HepG2 (cell line): ENCODE results near the gene NPB. TPM values are rescaled to one million over a fixed set of nuclear protein-coding genes. Genes with fewer than 3 reads are reported as not detected.

Experiments
- ATAC-seq: fragments of 200-7000 bp; cut with Tn5 transposase; 3 replicates; pipeline ENCODE4 v1.9.1; 2020; ENCODE audit warnings: mild to moderate bottlenecking, moderate library complexity
- BruUV-seq: library from RNA; stranded (reverse); fragments of 400-500 nt; replicated peaks from 2 replicates; lab custom pipeline; 2021; lab: Mats Ljungman, UMichigan
- CTCF ChIA-PET: fragments of 300-600 bp; formaldehyde crosslinking; extraction: SDS; loops from one replicate; lab custom pipeline; 2021; ENCODE audit warnings: low total read pairs, inconsistent platforms, low intra/inter-chr PET ratio; lab: Yijun Ruan, JAX
- POLR2A ChIA-PET: fragments of 350-600 bp; sonication (Branson Sonifier 250); formaldehyde crosslinking; loops from one replicate; lab custom pipeline; 2020; ENCODE audit warnings: antibody characterized with exemption, inconsistent platforms; lab: Yijun Ruan, JAX
- DNase-seq: peaks from one replicate; pipeline ENCODE4 v3.0.0-alpha.2; 2015; ENCODE audit warnings: low spot score
- FAIRE-seq: peaks from 3 replicates; lab custom pipeline; 2011; peaks lifted over from hg19 to GRCh38; lab: Jason Lieb, UNC
- H2AFZ ChIP-seq: one replicate; pipeline ENCODE4 v1.6.1; 2011; ENCODE audit warnings: low read length, inconsistent platforms
- H3K27ac ChIP-seq: fragments of 300-600 bp; 3 replicates; pipeline ENCODE4 v1.8.0; 2011; ENCODE audit warnings: mixed run types, mild to moderate bottlenecking, mixed read lengths, low read length, inconsistent platforms; ENCODE audit not compliant: insufficient read depth; ENCODE audit errors: extremely low read length
- H3K27me3 ChIP-seq, 2 experiments: fragments of 200-600 bp in 1 of 2; 2 replicates in 1 of 2; 3 replicates in 1 of 2; pipeline versions ENCODE4 v1.6.0 to v1.8.0; 2011; ENCODE audit warnings: low read length in 2 of 2, mild to moderate bottlenecking in 2 of 2, moderate library complexity in 2 of 2, inconsistent platforms in 1 of 2; ENCODE audit not compliant: insufficient read depth in 2 of 2, control insufficient read depth in 1 of 2
- H3K36me3 ChIP-seq, 2 experiments: fragments of 200-600 bp in 1 of 2; replicated peaks in 1 of 2; 2 replicates in 1 of 2; 3 replicates in 1 of 2; pipeline versions ENCODE4 v1.5.1 to v1.8.0; 2011; ENCODE audit warnings: low read length in 2 of 2, inconsistent platforms in 1 of 2; ENCODE audit not compliant: insufficient read depth in 2 of 2, control insufficient read depth in 1 of 2
- H3K4me1 ChIP-seq: 2 replicates; pipeline ENCODE4 v1.5.1; 2012; ENCODE audit warnings: low read length, inconsistent platforms; ENCODE audit not compliant: insufficient read depth
- H3K4me2 ChIP-seq: 2 replicates; pipeline ENCODE4 v1.6.0; 2011; ENCODE audit warnings: low read depth, low read length, inconsistent platforms
- H3K4me3 ChIP-seq, 3 experiments: fragments of 200-600 bp in 1 of 3; sonication (generic), shearing (Covaris generic) in 1 of 3; replicated peaks in 1 of 3; 2 replicates each; pipeline ENCODE4 v1.5.1; 2011 to 2016; ENCODE audit warnings: low read length in 3 of 3, inconsistent platforms in 2 of 3, low read depth in 2 of 3, mild to moderate bottlenecking in 2 of 3, control low read depth in 1 of 3, mixed read lengths in 1 of 3; ENCODE audit not compliant: insufficient read depth in 1 of 3
- H3K79me2 ChIP-seq: one replicate; pipeline ENCODE4 v1.6.1; 2011; ENCODE audit warnings: low read length, inconsistent platforms; ENCODE audit not compliant: insufficient read depth
- H3K9ac ChIP-seq: 2 replicates; pipeline ENCODE4 v1.6.0; 2011; ENCODE audit warnings: mild to moderate bottlenecking, low read depth, low read length, inconsistent platforms; ENCODE audit not compliant: insufficient read depth
- H3K9me3 ChIP-seq: 2 replicates; pipeline ENCODE4 v1.5.1; 2012; ENCODE audit warnings: mild to moderate bottlenecking, low read length
- H4K20me1 ChIP-seq: 2 replicates; pipeline ENCODE4 v1.6.0; 2011; ENCODE audit warnings: inconsistent platforms, mild to moderate bottlenecking, low read length, moderate library complexity; ENCODE audit not compliant: insufficient read depth
- AGO1 ChIP-seq: fragments of 200-400 bp; formaldehyde crosslinking; IDR thresholded peaks from 2 replicates; pipeline ENCODE4 v1.6.1; 2017; ENCODE audit warnings: mild to moderate bottlenecking, low read depth, low read length, moderate library complexity; ENCODE audit not compliant: poor library complexity, severe bottlenecking
- BRCA1 ChIP-seq: sonication (generic); formaldehyde crosslinking; IDR thresholded peaks from 2 replicates; pipeline ENCODE4 v1.4.0; 2020; ENCODE audit warnings: missing genetic modification reagents
- CBX2 ChIP-seq, 2 experiments: fragments of 200-600 bp in 1 of 2; sonication (generic); formaldehyde crosslinking in 1 of 2; IDR thresholded peaks; 2 replicates each; pipeline versions ENCODE4 v1.7.0 to v1.8.1; 2018 to 2022; ENCODE audit warnings: low read depth in 2 of 2, low read length in 1 of 2, mild to moderate bottlenecking in 1 of 2, missing genetic modification reagents in 1 of 2
- CHD4 ChIP-seq: fragments of 200-600 bp; sonication (generic); IDR thresholded peaks from 2 replicates; pipeline ENCODE4 v1.7.0; 2017; ENCODE audit warnings: mild to moderate bottlenecking, low read length, borderline replicate concordance
- IRF9 ChIP-seq: sonication (generic); formaldehyde crosslinking; IDR thresholded peaks from 2 replicates; pipeline ENCODE4 v1.8.0; 2022; ENCODE audit warnings: missing genetic modification reagents, mild to moderate bottlenecking, borderline replicate concordance
- ISL2 ChIP-seq: sonication (generic); formaldehyde crosslinking; IDR thresholded peaks from 2 replicates; pipeline ENCODE4 v1.5.0; 2020; ENCODE audit warnings: missing genetic modification reagents
- MTA3 ChIP-seq: sonication (generic); formaldehyde crosslinking; IDR thresholded peaks from 2 replicates; pipeline ENCODE4 v1.4.0; 2020; ENCODE audit warnings: missing genetic modification reagents
- MYNN ChIP-seq: sonication (generic); formaldehyde crosslinking; IDR thresholded peaks from 2 replicates; pipeline ENCODE4 v1.4.0; 2020; ENCODE audit warnings: mild to moderate bottlenecking, low read depth, missing genetic modification reagents
- NONO ChIP-seq, 2 experiments: fragments of 450-650 bp in 1 of 2; sonication (generic) in 1 of 2; formaldehyde crosslinking in 1 of 2; IDR thresholded peaks in 1 of 2; conservative IDR thresholded peaks in 1 of 2; 2 replicates each; pipeline versions ENCODE4 v1.6.1 to v1.8.0; 2017 to 2022; ENCODE audit warnings: mild to moderate bottlenecking in 1 of 2, missing genetic modification reagents in 1 of 2, moderate library complexity in 1 of 2
- PBX3 ChIP-seq: sonication (generic); formaldehyde crosslinking; IDR thresholded peaks from 2 replicates; pipeline ENCODE4 v1.8.1; 2023; ENCODE audit warnings: missing genetic modification reagents, inconsistent platforms, borderline replicate concordance
- SMARCE1 ChIP-seq: fragments of 450-650 bp; IDR thresholded peaks from 2 replicates; pipeline ENCODE4 v1.6.1; 2017; ENCODE audit warnings: borderline replicate concordance
- TERF1 ChIP-seq: sonication (generic); formaldehyde crosslinking; IDR thresholded peaks from 2 replicates; pipeline ENCODE4 v1.8.0; 2022; ENCODE audit warnings: mild to moderate bottlenecking, missing genetic modification reagents, moderate library complexity
- ZNF124 ChIP-seq: sonication (generic); formaldehyde crosslinking; IDR thresholded peaks from 2 replicates; pipeline ENCODE4 v1.4.0; 2020; ENCODE audit warnings: missing genetic modification reagents
- ZNF225 ChIP-seq: sonication (generic); formaldehyde crosslinking; IDR thresholded peaks from 2 replicates; pipeline ENCODE4 v1.4.0; 2020; ENCODE audit warnings: mild to moderate bottlenecking, missing genetic modification reagents
- ZNF570 ChIP-seq: sonication (generic); formaldehyde crosslinking; IDR thresholded peaks from 2 replicates; pipeline ENCODE4 v1.4.0; 2020; ENCODE audit warnings: mild to moderate bottlenecking, missing genetic modification reagents, borderline replicate concordance
- ZNF780A ChIP-seq: sonication (generic); formaldehyde crosslinking; IDR thresholded peaks from 2 replicates; pipeline ENCODE4 v1.8.0; 2022; ENCODE audit warnings: mild to moderate bottlenecking, missing genetic modification reagents, moderate library complexity
- WGBS: methylation state at CpG from one replicate; pipeline ENCODE4 v1.1.6; 2017; ENCODE audit warnings: low lambda C conversion rate; 5-methylcytosine and 5-hydroxymethylcytosine counted together
- in situ Hi-C: cut with HindIII; loops from 2 replicates; pipeline ENCODE4 v1.10.0; 2017; ENCODE audit warnings: low pct_unique_long_range_greater_than_20kb; ENCODE audit not compliant: extremely low pct_ligation_motif_present
- intact Hi-C: fragments of 100-400 bp; cut with micrococcal nuclease; formaldehyde crosslinking; loops from one replicate; pipeline ENCODE4 v1.10.0; 2022; ENCODE audit not compliant: unreplicated experiment
- polyA plus RNA-seq, 8 experiments: library from polyadenylated mRNA; depleted of rRNA in 3 of 8; stranded (reverse) in 7 of 8; unstranded in 1 of 8; fragments of >200 nt; fragmentation: Illumina TruSeq in 4 of 8; extraction: Trizol in 4 of 8; gene quantifications; 2 replicates each; pipeline versions ENCODE4 v1.2.1 to v1.2.3, GENCODE V29; 2011 to 2016; ENCODE audit warnings: low read depth in 4 of 8, missing spikeins in 1 of 8, mixed read lengths in 1 of 8; ENCODE audit not compliant: insufficient read depth in 1 of 8
- total RNA-seq, 5 experiments: library from RNA; depleted of rRNA; stranded (reverse); fragments of >200 nt; fragmentation: Illumina TruSeq; extraction: Trizol; gene quantifications; 2 replicates each; pipeline ENCODE4 v1.2.3, GENCODE V29; 2016; ENCODE audit warnings: low read depth in 1 of 5

NPB gene
- total and polyA plus RNA-seq, 2 of the 13 experiments (the other 11 are each of a cell fraction or from before 2014, with no cell fraction given), result 0.11 to 0.93 TPM

GRCh38 chr17:81934850-81935708, 33.0 kb downstream of the NPB start:
- Histone ChIP-seq H3K9me3 (no peaks in the 10 kb centered on the region), H3K4me1 (peaks cover 58% of the 10 kb centered on the region), H2AFZ (no peak overlapping the region), H3K79me2 (peaks cover 19% of the 10 kb centered on the region), H3K9ac (peak overlapping the region; percentile 83; the same call in 1 of the 2 replicates), H4K20me1 (peaks cover 5% of the 10 kb centered on the region; the same call in 1 of the 2 replicates), H3K27ac (no peak overlapping the region), H3K4me2 (peak overlapping the region; percentile 86), H3K4me3 (peak overlapping the region in 1 of 3 experiments; percentile 88; a peak in 2 of 6 replicates), H3K27me3 (peaks cover 9 to 21% of the 10 kb centered on the region in 2 experiments; a peak in 4 of 5 replicates), H3K36me3 (peaks cover 11 to 28% of the 10 kb centered on the region in 2 experiments)
- no TSS peak for BruUV-seq
- 97% methylated on average over 34 of the region's 38 CpGs for WGBS
- FAIRE-seq (no peak), ATAC-seq (no peak), DNase-seq (no peak)
- POLR2A ChIA-PET, result interaction anchor here (0.7 to 4.0 kb wide), 5 partner anchors 9 to 88 kb away, joined by 3 to 71 read pairs (median 13); partner anchors contain the start of genes CENPX, LRRC45, MAFG and SIRT7
- CTCF ChIA-PET, result no interaction called here
- in situ Hi-C loops, result no loop called here
- intact Hi-C loops, result no loop called here
- no peak for TF ChIP-seq SMARCE1
- no peak for TF ChIP-seq PBX3 (CRISPR knock-in tag)
- TF ChIP-seq TERF1 (CRISPR knock-in tag), result no peak
- no peak for TF ChIP-seq CHD4
- TF ChIP-seq ISL2 (CRISPR knock-in tag), result no peak
- TF ChIP-seq ZNF124 (CRISPR knock-in tag), result no peak
- no peak for TF ChIP-seq NONO (IDR thresholded peaks at IDR 0.05)
- 0 out of 2 replicates have a peak, but pooled peaks have one; percentile 11 for TF ChIP-seq NONO (CRISPR knock-in tag; conservative IDR thresholded peaks at IDR 0.05)
- no peak for TF ChIP-seq CBX2 (IDR thresholded peaks at IDR 0.05; ENCODE audit: low read depth, low read length)
- no peak for TF ChIP-seq CBX2 (CRISPR knock-in tag; IDR thresholded peaks at IDR 0.05; ENCODE audit: low read depth)
- no peak for TF ChIP-seq IRF9
- TF ChIP-seq MTA3 (CRISPR knock-in tag), result no peak
- peak; percentile 24 for TF ChIP-seq AGO1
- no peak for TF ChIP-seq ZNF780A (CRISPR knock-in tag)
- no peak for TF ChIP-seq ZNF225 (CRISPR knock-in tag)
- TF ChIP-seq ZNF570 (CRISPR knock-in tag), result no peak
- TF ChIP-seq MYNN (CRISPR knock-in tag), result no peak
- no peak for TF ChIP-seq BRCA1 (CRISPR knock-in tag)
